HepG2 (cell line): ENCODE results near the gene NUP88. TPM values are rescaled to one million over a fixed set of nuclear protein-coding genes. Genes with fewer than 3 reads are reported as not detected.
A peak's percentile ranks its signal among the peaks of the same experiment; 100 is the strongest.

Experiments used
- DMAP1 ChIP-seq: IDR thresholded peaks from 2 replicates; pipeline ENCODE4 v1.6.1; 2016
- ELF3 ChIP-seq: IDR thresholded peaks from 2 replicates; pipeline ENCODE4 v1.6.1; 2016; ENCODE audit warnings: missing genetic modification reagents, missing compliant biosample characterization
- FOXJ3 ChIP-seq: sonication (generic); formaldehyde crosslinking; IDR thresholded peaks from 2 replicates; pipeline ENCODE4 v1.4.0; 2020; ENCODE audit warnings: missing genetic modification reagents, mild to moderate bottlenecking, borderline replicate concordance
- KLF9 ChIP-seq: IDR thresholded peaks from 2 replicates; pipeline ENCODE4 v1.6.1; 2016; ENCODE audit warnings: low read depth
- NCOA2 ChIP-seq: sonication (generic); formaldehyde crosslinking; IDR thresholded peaks from 2 replicates; pipeline ENCODE4 v1.8.0; 2022; ENCODE audit warnings: inconsistent platforms
- NONO ChIP-seq, 2 experiments: fragments of 450-650 bp in 1 of 2; sonication (generic) in 1 of 2; formaldehyde crosslinking in 1 of 2; IDR thresholded peaks in 1 of 2; conservative IDR thresholded peaks in 1 of 2; 2 replicates each; pipeline versions ENCODE4 v1.6.1 to v1.8.0; 2017 to 2022; ENCODE audit warnings: mild to moderate bottlenecking in 1 of 2, missing genetic modification reagents in 1 of 2, moderate library complexity in 1 of 2
- NR2F6 ChIP-seq, 2 experiments: IDR thresholded peaks; 2 replicates each; pipeline ENCODE4 v1.6.1; 2016; ENCODE audit warnings: antibody characterized with exemption in 1 of 2, mild to moderate bottlenecking in 1 of 2
- SALL2 ChIP-seq: sonication (generic); formaldehyde crosslinking; IDR thresholded peaks from 2 replicates; pipeline ENCODE4 v1.8.1; 2023; ENCODE audit warnings: mild to moderate bottlenecking, missing genetic modification reagents, inconsistent platforms
- ZBTB20 ChIP-seq: sonication (generic); formaldehyde crosslinking; IDR thresholded peaks from 2 replicates; pipeline ENCODE4 v1.8.1; 2023; ENCODE audit warnings: missing genetic modification reagents, low read depth, mild to moderate bottlenecking, borderline replicate concordance
- ZNF317 ChIP-seq: sonication (generic); formaldehyde crosslinking; IDR thresholded peaks from 2 replicates; pipeline ENCODE4 v1.5.0; 2020; ENCODE audit warnings: mild to moderate bottlenecking, missing genetic modification reagents
- ZNF430 ChIP-seq: sonication (generic); formaldehyde crosslinking; IDR thresholded peaks from 2 replicates; pipeline ENCODE4 v1.9.0; 2021; ENCODE audit warnings: mild to moderate bottlenecking, missing genetic modification reagents
- ZNF530 ChIP-seq: sonication (generic); formaldehyde crosslinking; IDR thresholded peaks from 2 replicates; pipeline ENCODE4 v1.5.0; 2020; ENCODE audit warnings: low read depth, mild to moderate bottlenecking, missing genetic modification reagents
- polyA plus RNA-seq, 8 experiments: library from polyadenylated mRNA; depleted of rRNA in 3 of 8; stranded (reverse) in 7 of 8; unstranded in 1 of 8; fragments of >200 nt; fragmentation: Illumina TruSeq in 4 of 8; extraction: Trizol in 4 of 8; gene quantifications; 2 replicates each; pipeline versions ENCODE4 v1.2.1 to v1.2.3, GENCODE V29; 2011 to 2016; ENCODE audit warnings: low read depth in 4 of 8, missing spikeins in 1 of 8, mixed read lengths in 1 of 8; ENCODE audit not compliant: insufficient read depth in 1 of 8
- total RNA-seq, 5 experiments: library from RNA; depleted of rRNA; stranded (reverse); fragments of >200 nt; fragmentation: Illumina TruSeq; extraction: Trizol; gene quantifications; 2 replicates each; pipeline ENCODE4 v1.2.3, GENCODE V29; 2016; ENCODE audit warnings: low read depth in 1 of 5
- TF ChIP-seq, protein P1 (sequence below): sonication (generic); formaldehyde crosslinking; IDR thresholded peaks from 2 replicates; pipeline ENCODE4 v1.5.0; 2020; ENCODE audit warnings: missing genetic modification reagents
- TF ChIP-seq, protein P2 (sequence below): sonication (generic); formaldehyde crosslinking; conservative IDR thresholded peaks from 2 replicates; pipeline ENCODE4 v1.4.0; 2020; ENCODE audit warnings: mild to moderate bottlenecking, missing genetic modification reagents, moderate library complexity
- TF ChIP-seq, protein P3 (sequence below): sonication (generic); formaldehyde crosslinking; IDR thresholded peaks from 2 replicates; pipeline ENCODE4 v1.4.0; 2020; ENCODE audit warnings: mild to moderate bottlenecking, missing genetic modification reagents
- TF ChIP-seq, protein P4 (sequence below): sonication (generic); formaldehyde crosslinking; IDR thresholded peaks from 2 replicates; pipeline ENCODE4 v1.4.0; 2020; ENCODE audit warnings: missing genetic modification reagents, mild to moderate bottlenecking, borderline replicate concordance
- TF ChIP-seq, protein P5 (sequence below): sonication (generic); formaldehyde crosslinking; IDR thresholded peaks from 2 replicates; pipeline ENCODE4 v1.5.0; 2020; ENCODE audit warnings: mild to moderate bottlenecking, missing genetic modification reagents, borderline replicate concordance

NUP88 gene
- total and polyA plus RNA-seq, 2 of the 13 experiments (the other 11 are each of a cell fraction or from before 2014, with no cell fraction given): 48.2 to 130 TPM

DNA sequence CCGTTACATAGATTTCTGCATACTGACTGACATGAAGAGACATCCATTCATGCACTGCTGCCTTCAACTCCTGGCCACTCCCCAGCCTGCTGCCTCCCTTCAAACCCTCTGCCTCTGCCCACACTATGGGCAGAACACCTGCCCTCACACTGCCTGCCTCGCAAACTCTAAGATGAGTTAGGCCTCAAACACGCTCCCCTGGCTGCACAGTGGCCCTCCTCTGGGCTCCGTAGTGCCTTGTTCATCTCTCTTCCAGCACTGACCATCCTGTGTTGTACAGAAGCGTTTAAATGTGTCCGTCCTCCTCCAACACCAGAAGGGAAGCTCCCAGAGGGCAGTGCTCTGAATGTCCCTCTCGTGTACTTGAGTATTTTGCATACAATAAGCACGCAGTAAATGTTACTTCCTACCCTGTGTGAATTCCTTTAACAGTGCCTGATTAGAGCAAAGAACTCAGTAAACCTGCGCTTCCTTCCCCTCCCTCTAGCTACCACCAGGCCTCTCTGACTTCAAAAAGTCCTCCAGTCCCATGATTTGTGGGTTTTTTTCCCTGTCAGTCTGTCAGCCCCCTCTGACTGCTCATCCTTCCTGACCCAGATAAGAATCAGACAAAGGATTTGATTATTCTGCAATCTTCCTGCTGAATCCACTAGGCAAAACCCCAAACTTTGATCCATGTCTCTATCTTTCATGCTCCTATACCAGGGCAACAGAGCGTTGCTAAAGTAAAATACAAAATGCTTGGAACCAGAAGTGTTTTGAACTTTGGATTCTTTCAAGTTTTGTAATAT is 45.5 kb upstream of the NUP88 start (continued):
- TF ChIP-seq NONO (IDR thresholded peaks at IDR 0.05): no peak
- 0 out of 2 replicates have a peak, but pooled peaks have one; percentile 41 for TF ChIP-seq NONO (CRISPR knock-in tag; conservative IDR thresholded peaks at IDR 0.05)
- TF ChIP-seq, protein P1, sequence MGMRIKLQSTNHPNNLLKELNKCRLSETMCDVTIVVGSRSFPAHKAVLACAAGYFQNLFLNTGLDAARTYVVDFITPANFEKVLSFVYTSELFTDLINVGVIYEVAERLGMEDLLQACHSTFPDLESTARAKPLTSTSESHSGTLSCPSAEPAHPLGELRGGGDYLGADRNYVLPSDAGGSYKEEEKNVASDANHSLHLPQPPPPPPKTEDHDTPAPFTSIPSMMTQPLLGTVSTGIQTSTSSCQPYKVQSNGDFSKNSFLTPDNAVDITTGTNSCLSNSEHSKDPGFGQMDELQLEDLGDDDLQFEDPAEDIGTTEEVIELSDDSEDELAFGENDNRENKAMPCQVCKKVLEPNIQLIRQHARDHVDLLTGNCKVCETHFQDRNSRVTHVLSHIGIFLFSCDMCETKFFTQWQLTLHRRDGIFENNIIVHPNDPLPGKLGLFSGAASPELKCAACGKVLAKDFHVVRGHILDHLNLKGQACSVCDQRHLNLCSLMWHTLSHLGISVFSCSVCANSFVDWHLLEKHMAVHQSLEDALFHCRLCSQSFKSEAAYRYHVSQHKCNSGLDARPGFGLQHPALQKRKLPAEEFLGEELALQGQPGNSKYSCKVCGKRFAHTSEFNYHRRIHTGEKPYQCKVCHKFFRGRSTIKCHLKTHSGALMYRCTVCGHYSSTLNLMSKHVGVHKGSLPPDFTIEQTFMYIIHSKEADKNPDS (CRISPR knock-in tag): peak; percentile 62; the same call in 1 of the 2 replicates
- TF ChIP-seq, protein P2, sequence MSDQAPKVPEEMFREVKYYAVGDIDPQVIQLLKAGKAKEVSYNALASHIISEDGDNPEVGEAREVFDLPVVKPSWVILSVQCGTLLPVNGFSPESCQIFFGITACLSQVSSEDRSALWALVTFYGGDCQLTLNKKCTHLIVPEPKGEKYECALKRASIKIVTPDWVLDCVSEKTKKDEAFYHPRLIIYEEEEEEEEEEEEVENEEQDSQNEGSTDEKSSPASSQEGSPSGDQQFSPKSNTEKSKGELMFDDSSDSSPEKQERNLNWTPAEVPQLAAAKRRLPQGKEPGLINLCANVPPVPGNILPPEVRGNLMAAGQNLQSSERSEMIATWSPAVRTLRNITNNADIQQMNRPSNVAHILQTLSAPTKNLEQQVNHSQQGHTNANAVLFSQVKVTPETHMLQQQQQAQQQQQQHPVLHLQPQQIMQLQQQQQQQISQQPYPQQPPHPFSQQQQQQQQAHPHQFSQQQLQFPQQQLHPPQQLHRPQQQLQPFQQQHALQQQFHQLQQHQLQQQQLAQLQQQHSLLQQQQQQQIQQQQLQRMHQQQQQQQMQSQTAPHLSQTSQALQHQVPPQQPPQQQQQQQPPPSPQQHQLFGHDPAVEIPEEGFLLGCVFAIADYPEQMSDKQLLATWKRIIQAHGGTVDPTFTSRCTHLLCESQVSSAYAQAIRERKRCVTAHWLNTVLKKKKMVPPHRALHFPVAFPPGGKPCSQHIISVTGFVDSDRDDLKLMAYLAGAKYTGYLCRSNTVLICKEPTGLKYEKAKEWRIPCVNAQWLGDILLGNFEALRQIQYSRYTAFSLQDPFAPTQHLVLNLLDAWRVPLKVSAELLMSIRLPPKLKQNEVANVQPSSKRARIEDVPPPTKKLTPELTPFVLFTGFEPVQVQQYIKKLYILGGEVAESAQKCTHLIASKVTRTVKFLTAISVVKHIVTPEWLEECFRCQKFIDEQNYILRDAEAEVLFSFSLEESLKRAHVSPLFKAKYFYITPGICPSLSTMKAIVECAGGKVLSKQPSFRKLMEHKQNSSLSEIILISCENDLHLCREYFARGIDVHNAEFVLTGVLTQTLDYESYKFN (CRISPR knock-in tag): peak; percentile 77
- TF ChIP-seq ZNF317 (CRISPR knock-in tag): no peak
- TF ChIP-seq, protein P3, sequence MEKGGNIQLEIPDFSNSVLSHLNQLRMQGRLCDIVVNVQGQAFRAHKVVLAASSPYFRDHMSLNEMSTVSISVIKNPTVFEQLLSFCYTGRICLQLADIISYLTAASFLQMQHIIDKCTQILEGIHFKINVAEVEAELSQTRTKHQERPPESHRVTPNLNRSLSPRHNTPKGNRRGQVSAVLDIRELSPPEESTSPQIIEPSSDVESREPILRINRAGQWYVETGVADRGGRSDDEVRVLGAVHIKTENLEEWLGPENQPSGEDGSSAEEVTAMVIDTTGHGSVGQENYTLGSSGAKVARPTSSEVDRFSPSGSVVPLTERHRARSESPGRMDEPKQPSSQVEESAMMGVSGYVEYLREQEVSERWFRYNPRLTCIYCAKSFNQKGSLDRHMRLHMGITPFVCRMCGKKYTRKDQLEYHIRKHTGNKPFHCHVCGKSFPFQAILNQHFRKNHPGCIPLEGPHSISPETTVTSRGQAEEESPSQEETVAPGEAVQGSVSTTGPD (CRISPR knock-in tag): no peak
- TF ChIP-seq ZBTB20 (CRISPR knock-in tag): 0 out of 2 replicates have a peak, but pooled peaks have one; percentile 38
- TF ChIP-seq NCOA2 (CRISPR knock-in tag): peak; percentile 51; the same call in 1 of the 2 replicates
- no peak for TF ChIP-seq ZNF530 (CRISPR knock-in tag)
- TF ChIP-seq FOXJ3 (CRISPR knock-in tag): peak; percentile 31; the same call in 1 of the 2 replicates
- TF ChIP-seq, protein P4, sequence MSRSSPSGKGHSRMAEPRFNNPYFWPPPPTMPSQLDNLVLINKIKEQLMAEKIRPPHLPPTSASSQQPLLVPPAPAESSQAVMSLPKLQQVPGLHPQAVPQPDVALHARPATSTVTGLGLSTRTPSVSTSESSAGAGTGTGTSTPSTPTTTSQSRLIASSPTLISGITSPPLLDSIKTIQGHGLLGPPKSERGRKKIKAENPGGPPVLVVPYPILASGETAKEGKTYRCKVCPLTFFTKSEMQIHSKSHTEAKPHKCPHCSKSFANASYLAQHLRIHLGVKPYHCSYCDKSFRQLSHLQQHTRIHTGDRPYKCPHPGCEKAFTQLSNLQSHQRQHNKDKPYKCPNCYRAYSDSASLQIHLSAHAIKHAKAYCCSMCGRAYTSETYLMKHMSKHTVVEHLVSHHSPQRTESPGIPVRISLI: peak; percentile 74; the same call in 1 of the 2 replicates
- 0 out of 2 replicates have a peak, but pooled peaks have one; percentile 13 for TF ChIP-seq ELF3
- TF ChIP-seq KLF9 (CRISPR knock-in tag): 0 out of 2 replicates have a peak, but pooled peaks have one; percentile 49
- peak; percentile 6; the same call in 1 of the 2 replicates for TF ChIP-seq NR2F6 (IDR thresholded peaks at IDR 0.05)
- no peak for TF ChIP-seq NR2F6 (CRISPR knock-in tag; IDR thresholded peaks at IDR 0.05)
- TF ChIP-seq, protein P5, sequence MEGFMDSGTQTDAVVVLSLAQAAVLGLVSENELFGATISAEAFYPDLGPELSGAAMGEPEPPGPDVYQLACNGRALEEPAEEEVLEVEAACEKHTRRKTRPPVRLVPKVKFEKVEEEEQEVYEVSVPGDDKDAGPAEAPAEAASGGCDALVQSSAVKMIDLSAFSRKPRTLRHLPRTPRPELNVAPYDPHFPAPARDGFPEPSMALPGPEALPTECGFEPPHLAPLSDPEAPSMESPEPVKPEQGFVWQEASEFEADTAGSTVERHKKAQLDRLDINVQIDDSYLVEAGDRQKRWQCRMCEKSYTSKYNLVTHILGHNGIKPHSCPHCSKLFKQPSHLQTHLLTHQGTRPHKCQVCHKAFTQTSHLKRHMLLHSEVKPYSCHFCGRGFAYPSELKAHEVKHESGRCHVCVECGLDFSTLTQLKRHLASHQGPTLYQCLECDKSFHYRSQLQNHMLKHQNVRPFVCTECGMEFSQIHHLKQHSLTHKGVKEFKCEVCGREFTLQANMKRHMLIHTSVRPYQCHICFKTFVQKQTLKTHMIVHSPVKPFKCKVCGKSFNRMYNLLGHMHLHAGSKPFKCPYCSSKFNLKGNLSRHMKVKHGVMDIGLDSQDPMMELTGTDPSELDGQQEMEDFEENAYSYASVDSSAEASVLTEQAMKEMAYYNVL (CRISPR knock-in tag): peak; percentile 81
- 0 out of 2 replicates have a peak, but pooled peaks have one; percentile 26 for TF ChIP-seq SALL2 (CRISPR knock-in tag)
- no peak for TF ChIP-seq ZNF430 (CRISPR knock-in tag)
- peak; percentile 27; the same call in 1 of the 2 replicates for TF ChIP-seq DMAP1 (CRISPR knock-in tag)
